GM12878 (cell line): ENCODE results near the gene IFT52.

Experiments
- EP300 ChIP-seq, 2 experiments: fragments of 150-350 bp in 1 of 2; IDR thresholded peaks; 2 replicates each; pipeline ENCODE4 v1.6.1; 2011 to 2012; ENCODE audit warnings: low read depth in 2 of 2, low read length in 2 of 2, borderline replicate concordance in 1 of 2, improper control_type of control experiment in 1 of 2, inconsistent platforms in 1 of 2; ENCODE audit not compliant: control insufficient read depth in 1 of 2
- EZH2 ChIP-seq: IDR thresholded peaks from 2 replicates; pipeline ENCODE4 v1.6.1; 2012; ENCODE audit warnings: low read depth, mild to moderate bottlenecking, control low read depth, inconsistent platforms, low read length, borderline replicate concordance; ENCODE audit not compliant: control insufficient read depth
- PAX5 ChIP-seq: IDR thresholded peaks from 2 replicates; pipeline ENCODE4 v1.6.1; 2011; ENCODE audit warnings: low read depth, low read length, borderline replicate concordance
- SIN3A ChIP-seq: IDR thresholded peaks from 2 replicates; pipeline ENCODE4 v1.6.1; 2012; ENCODE audit warnings: low read depth, low read length, improper control_type of control experiment
- SIX5 ChIP-seq: IDR thresholded peaks from 2 replicates; pipeline ENCODE4 v1.6.1; 2011; ENCODE audit warnings: mild to moderate bottlenecking, low read depth, low read length, moderate library complexity; ENCODE audit not compliant: severe bottlenecking

GRCh38 chr20:43689165-43689564 lies 98.4 kb downstream of the IFT52 start:
- TF ChIP-seq SIN3A (no peak), EP300 (IDR thresholded peaks at IDR 0.05; ENCODE audit: borderline replicate concordance in 1 of 2, control insufficient read depth in 1 of 2, low read depth in 2 of 2, low read length in 2 of 2) (no peak), PAX5 (no peak), EZH2 (no peak), SIX5 (no peak)
